Measurements from ENCODE around the gene TPM2.

TPM2 gene

DNA sequence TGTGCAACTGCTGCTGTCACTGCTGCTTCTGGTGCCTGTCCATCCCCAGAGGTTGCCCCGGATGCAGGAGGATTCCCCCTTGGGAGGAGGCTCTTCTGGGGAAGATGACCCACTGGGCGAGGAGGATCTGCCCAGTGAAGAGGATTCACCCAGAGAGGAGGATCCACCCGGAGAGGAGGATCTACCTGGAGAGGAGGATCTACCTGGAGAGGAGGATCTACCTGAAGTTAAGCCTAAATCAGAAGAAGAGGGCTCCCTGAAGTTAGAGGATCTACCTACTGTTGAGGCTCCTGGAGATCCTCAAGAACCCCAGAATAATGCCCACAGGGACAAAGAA is 15.7 kb downstream of the TPM2 start:
- DNase-seq: no peak

- DNase-seq: no peak
Measured at GRCh38 chr9:35673132-35674024, 16.3 kb downstream of the TPM2 start, which contains the start of gene CA9. CA9 (plus strand) TSS chr9:35673928; CDS start chr9:35673960, 32 bp downstream.

GRCh38 chr9:35669331-35670145 is 20.2 kb downstream of the TPM2 start:
- DNase-seq: no peak

- no peak for DNase-seq
Measured at GRCh38 chr9:35667939-35668338, 21.8 kb downstream of the TPM2 start.

DNA sequence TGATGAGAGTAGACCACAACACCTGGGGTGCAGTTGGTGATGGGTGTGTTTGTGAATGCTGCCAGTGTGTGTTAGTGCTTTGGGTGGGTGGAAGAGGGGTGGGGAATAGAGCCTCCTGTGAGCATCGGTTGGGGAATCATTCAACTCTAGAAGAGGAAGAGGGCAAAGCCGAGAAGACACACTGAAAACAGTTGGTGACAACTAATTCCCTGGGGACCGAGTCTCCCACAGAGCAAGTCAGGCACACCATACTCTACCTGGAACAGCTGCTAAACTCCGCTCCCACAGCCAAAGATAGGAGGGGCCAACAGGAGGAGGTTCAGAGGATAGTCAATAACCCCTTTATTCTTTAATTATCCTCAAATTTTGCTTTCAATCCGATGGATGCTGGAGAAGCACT is 23.2 kb downstream of the TPM2 start:
- no peak for DNase-seq

DNA sequence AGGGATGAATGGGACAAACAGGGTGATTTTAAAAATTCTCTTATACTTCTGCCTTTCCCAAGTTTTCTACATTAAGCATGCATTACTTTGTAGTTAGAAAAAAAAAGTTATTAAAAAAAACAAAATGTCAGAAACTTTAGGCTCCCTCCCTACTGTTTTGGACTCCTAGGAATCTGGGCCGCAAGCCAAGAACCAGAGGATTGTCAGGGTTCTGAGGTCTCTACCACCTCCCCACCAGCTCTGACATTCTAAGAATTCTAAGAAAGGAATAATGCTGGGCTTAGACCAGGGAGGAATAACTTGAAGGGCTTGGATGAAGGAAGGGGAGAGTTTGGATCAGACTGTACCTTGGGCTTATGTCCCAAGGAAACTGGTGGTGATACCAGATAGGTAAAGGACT is 23.7 kb downstream of the TPM2 start:
- no peak for DNase-seq

DNA sequence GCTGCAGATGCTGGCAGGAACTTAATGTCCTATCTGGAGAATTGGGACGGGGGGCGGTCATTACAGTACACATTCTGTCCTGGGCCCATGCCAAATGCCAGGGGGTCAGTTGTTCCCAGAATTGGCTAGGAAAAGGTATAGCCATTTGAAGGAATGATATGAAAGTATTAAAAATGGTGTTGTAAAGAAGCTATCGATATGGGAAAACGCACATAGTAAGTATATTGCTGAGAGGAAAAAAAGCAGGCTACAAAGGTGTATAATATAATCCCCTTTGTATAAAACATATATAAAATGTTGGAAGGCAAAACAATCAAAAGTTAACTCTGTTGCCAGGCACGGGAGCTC is 24.3 kb downstream of the TPM2 start:
- DNase-seq: no peak

DNA sequence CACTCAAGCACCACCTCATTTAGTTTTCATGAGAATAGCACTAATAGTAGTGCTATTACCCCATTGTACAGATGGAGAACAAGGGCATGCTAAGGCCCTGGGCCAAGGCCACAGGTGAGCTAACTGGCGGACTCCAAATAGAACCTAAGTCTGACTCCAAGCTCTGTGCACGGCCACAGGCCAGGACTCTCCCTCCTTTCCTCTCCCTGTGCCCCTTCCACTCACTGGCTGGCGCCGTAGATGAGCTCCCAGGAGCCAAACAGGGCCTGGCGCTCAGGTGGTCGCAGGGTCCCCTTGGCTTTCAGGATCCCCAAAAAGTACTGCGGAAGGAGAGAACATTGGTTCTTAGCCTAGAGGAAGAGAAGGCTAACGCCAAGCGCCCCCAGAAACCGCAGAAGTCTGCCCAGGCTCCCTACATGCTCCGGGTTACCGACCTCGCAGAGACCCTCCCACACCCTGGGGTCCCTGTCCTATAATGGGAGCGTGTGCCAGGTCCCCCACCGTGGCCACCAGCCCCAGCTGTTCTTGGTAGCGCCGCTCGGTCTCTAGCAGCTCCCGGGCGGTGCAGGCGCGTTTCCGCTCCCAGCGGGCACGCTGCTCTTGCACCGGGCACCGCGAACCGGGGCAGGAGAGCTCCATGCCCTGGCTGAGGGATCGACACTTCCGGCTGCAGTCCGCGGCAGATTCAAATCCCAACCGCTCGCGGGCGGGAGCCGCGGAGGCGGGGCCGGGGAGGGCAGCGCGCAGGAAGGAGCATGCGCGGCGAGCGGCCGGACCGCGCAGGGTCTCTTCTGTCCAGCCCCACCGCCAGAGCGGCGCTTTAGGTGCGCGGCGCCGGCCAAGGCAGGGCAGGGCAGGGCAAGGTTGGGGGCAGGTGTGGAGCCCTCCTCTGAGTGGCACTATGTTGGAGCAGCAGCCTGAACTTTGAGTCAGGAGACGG is 24.9 kb downstream of the TPM2 start, which contains the start of gene ARHGEF39:
Gene ARHGEF39 (minus strand): TSS at position 665 of the 940 bp plus-strand sequence. CDS start 26 bp downstream, at position 639.
- peak; percentile 83 for DNase-seq

- DNase-seq: no peak
Measured at GRCh38 chr9:35662437-35662836, 27.3 kb downstream of the TPM2 start.

DNA sequence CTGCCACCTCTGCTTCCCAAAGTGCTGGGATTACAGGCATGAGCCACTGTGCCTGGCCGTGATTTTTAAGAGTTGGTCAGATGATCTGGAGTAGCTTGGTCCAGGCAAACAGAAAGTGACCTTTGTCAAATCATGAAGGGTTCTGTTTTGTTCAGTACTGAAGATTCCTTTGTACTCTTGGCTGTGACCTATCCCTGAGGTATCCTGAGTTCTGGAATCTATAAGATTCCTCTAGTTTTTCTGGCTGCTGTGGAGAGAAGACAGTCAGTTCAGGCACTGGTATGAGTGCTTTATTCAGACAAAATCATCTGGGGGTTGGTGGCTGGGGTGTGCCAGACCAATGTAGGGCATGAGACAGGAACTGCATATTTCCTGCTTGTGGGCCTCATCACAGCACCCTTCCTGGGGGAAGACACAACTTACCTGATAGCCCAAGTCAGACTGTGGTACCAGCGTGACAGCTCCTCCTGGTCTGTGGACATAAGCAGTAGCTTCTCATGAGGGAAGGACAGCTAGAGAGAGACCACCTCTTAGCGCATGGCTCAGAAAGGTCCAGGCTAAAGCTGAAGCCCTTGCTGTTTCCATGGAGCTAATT is 27.9 kb downstream of the TPM2 start:
- DNase-seq: no peak

DNA sequence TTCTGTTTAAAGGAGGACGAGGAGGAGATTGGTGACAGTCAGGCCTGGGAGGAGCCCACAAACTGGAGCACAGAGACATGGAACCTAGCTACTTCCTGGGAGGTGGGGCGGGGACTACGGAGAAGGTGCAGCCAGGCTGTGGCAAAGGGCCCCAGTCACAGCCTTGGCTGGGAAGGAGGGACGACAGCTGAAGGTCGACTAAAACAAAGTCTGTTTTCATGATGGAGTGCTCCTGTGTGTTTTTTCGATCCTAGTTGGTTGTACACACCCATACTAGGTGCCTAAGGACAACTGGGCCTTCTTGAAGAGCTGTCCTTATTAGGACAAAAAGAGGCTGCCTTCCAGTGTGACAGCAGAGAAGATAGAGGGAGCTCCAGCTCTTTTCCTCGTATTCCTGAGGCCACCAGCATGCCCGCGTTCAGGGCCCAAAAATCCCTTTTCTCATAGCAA is 28.7 kb downstream of the TPM2 start:
- DNase-seq: peak; percentile 10

DNA sequence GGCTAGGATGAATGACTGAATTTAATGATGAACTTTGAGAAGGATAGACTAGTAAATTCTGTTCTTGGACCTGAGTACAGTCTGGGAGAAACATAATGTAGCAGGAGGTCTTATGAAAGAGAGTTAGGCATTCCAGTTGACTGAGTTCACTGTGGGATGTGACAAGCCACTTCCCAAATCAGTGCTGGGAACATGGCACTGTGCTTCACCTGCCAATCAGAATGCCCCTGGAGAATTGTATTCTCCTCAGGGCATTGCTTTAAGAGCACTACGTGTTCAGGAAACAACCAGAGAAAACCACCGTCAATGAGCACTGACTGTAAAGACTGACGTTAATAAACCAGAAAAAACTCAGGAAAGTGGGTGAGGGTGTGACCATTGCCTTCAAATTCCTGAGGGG is 30.4 kb downstream of the TPM2 start:
- DNase-seq: no peak

DNA sequence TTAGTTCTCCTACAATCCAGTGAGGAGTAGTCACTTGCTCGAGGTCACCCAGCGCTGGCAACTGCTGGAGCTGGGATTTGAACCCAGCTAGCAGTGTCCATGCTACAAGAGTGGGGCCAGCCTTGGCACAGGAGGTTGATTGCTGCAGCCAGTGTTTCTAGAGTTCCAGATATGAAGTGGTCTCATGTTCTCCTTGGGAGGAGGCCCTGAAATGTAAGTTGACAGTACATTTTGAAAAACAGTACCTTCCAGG is 30.8 kb downstream of the TPM2 start:
- DNase-seq: peak; percentile 47

- peak; percentile 85 for DNase-seq
Measured at GRCh38 chr9:35658137-35658967, 31.4 kb downstream of the TPM2 start, which contains the start of gene CCDC107. CCDC107 (plus strand) TSS chr9:35658292; CDS start chr9:35658380, 88 bp downstream.

DNA sequence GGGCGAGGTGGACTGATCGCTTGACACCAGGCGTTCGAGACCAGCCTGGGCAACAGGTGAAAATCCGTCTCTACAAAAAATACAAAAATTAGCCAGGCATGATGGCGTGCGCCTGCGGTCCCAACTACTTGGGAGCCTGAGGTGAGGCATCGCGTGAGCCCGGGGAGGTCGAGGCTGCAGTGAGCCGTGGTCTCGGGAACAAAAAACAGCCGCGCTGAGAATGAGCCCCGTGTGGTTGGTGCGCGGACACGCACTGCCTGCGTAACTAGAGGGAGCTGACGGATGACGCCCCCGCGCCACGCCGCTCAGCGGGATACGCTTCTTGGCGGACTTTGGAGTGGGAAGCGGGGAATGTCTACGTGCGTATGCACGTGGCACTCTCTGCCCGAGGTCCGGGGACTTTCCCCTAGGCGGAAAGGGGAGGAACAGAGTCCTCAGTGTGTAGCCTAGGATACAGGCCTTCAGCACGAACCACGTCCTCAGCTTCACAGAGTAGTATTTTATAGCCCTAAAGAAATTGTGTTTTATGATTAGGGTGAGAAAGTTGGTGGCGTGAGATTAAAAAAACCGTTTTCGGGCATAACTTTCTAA is 32.1 kb downstream of the TPM2 start, which contains the start of gene RMRP:
Gene RMRP (minus strand): TSS at position 474 of the 591 bp plus-strand sequence.
- peak; percentile 99 for DNase-seq

DNA sequence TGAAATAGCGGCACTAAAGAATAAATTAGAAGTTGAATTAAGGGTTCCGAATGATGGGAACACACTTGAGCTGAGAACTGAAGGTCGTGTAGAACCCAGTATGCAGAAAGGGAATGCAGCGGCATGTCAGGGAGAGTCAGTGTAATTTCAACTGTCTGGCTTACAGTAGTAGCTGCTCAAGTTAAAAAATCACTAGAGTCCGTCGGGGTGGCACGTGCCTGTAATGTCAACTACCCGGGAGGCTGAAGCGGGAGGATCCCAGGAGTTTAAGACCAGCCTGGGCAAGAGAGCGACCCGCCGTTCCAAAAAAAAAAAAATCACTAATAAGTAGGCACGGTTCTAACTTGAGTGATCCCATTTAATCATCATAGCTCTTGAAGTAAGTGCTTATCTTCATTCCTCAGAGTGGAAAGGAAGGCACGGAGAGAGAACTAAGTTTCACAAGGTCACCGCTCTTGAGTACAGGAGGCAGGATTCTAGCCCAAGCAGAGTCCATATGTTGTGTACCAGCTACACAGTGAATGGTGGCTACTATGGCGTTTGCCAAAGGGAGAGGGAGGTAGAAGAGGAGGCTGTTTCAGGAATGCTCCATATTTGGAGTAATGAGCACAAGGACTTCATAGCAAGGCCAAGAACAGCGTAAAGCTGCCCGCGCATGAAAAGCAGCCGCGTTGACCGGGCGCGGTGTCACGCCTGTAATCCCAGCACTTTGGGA is 32.7 kb downstream of the TPM2 start:
- no peak for DNase-seq

DNA sequence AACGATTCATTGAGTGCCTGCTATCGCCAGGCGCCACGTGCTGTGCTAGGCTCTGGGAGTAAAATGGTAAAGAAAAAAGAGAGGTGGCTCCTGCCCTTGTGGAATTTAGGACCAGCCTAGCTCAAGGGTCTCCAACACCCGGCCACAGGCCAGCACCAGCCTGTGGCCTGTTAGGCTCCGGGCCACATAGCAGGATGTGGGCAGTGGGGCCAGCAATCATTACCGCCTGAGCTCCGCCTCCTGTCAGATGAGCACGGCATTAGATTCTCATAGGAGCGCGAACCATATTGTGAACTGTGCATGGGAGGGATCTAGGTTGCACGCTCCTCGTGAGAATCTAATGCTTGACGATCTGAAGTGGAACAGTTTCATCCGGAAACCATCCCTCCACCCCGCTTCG is 33.4 kb downstream of the TPM2 start:
- no peak for DNase-seq

DNA sequence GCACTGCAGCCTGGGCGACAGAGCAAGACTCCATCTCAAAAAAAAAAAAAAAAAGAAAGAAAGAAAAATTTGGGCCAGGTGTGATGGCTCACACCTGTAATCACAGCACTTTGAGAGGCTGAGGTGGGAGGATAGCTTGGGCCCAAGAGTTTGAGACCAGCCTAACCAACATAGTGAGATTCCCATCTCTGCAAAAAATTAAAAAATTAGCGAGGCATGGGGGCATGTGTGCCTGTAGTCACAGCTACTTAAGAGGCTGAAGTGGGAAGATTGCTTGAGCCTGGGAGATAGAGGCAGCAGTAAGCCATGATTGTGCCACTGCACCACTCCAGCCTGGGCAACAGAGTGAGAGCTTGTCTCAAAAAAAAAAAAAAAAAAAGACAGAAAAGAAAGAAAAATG is 36.1 kb downstream of the TPM2 start:
- no peak for DNase-seq

DNA sequence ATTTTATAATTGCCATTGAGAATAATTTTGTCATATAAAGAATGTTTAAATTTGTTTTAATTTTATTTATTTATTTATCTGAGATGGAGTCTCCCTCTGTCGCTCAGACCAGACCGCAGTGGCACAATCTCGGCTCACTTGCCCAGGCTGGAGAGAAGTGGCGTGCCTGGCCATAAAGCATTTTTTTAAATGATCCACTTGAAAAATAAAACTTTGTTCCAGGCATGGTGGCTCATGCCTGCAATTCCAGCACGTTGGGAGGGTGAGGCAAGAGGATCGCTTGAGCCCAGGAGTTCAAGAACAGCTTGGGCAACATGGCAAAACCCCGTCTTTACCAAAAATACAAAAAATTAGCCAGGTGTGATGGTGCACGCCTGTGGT is 36.9 kb downstream of the TPM2 start:
- DNase-seq: no peak

Data from NCI-H82 (cell line).